GM13977 (cell line): Measurements from ENCODE around the gene TNFRSF4.

Source experiments
- DNase-seq: peaks from one replicate; pipeline ENCODE4 v3.0.0; 2012; ENCODE audit warnings: low spot score
- in situ Hi-C: fragments of 300-500 bp; cut with MboI; formaldehyde crosslinking; loops from one replicate; pipeline ENCODE4 v1.12.0; 2022; ENCODE audit warnings: low sequenced_read_pairs, low pct_unique_long_range_greater_than_20kb, mixed read lengths, inconsistent platforms; ENCODE audit not compliant: unreplicated experiment
- TF ChIP-seq, protein P1 (sequence below): IDR thresholded peaks from 2 replicates; pipeline ENCODE4 v1.5.1; 2012; ENCODE audit warnings: mild to moderate bottlenecking, control low read depth; ENCODE audit not compliant: insufficient read depth; ENCODE audit errors: extremely low read depth, missing control alignments

TNFRSF4 gene

DNA sequence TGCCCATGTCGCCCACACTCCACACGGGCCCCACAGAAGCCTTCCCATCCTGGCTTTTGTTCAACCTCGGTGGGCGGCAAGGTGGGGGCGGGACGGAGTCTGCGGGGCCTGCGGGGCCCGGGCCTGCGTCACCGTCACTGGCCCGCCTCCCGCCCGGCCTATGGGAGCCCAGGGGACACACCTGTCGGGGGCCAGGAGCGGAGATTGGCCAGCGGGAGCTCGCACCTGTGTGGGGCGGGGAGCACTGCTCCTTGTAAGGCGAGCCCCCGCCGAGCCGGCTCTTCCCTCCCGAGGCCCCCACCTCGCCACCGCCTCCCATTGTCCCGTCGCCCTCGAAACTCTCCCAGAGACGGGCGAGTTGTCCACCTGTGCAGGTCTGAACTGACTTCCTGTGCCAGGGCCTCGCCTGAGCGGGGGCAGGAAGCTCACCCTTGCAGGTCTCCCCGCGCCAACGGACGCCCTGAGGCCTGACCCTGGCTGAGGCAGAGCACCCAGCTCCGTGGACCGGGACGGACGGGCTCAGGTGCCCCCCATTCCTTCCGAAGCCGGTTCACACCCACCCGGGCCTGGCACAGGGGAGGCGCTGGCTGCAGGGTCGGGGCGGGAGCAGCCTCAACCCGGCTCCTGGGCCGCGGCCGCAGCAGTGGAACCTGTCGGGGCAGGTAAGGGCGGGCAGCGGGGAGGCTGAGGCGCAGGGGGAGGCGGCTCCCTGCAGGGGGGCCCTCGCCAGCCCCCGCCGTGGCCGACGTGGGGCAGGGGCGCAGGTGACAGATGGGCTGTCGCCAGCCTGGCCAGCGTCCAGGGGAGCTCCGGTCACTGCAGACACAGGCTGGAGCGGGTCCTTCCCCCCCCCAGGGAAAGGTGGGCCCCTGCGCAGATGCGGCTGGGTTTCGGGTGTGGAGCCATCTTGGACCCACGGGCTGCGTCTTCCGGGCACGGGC lies 51.1 kb downstream of the TNFRSF4 start:
- in situ Hi-C loops = no loop called here
- DNase-seq = no peak
- TF ChIP-seq, protein P1, sequence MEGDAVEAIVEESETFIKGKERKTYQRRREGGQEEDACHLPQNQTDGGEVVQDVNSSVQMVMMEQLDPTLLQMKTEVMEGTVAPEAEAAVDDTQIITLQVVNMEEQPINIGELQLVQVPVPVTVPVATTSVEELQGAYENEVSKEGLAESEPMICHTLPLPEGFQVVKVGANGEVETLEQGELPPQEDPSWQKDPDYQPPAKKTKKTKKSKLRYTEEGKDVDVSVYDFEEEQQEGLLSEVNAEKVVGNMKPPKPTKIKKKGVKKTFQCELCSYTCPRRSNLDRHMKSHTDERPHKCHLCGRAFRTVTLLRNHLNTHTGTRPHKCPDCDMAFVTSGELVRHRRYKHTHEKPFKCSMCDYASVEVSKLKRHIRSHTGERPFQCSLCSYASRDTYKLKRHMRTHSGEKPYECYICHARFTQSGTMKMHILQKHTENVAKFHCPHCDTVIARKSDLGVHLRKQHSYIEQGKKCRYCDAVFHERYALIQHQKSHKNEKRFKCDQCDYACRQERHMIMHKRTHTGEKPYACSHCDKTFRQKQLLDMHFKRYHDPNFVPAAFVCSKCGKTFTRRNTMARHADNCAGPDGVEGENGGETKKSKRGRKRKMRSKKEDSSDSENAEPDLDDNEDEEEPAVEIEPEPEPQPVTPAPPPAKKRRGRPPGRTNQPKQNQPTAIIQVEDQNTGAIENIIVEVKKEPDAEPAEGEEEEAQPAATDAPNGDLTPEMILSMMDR = no peak

DNA sequence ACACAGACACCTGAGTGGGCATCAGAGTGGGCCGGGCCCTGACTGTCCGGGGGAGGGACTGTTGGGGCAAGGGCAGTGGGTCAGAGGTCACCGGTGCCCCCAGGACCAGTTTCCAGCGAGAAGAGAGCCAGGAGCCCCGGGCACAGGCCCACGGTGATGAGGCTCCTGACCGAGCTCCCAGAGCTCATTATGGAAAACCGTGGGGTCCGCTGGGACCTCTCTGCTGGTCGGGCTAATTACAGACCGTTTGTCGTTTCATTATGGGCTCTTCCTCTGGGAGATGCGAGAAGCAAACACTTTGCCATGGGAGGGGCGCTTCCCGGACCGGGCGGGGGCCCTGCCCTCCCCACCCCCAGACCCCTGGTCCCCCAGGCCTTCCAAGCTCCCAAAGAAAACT lies 52.3 kb downstream of the TNFRSF4 start:
- no peak for DNase-seq
- TF ChIP-seq, protein P1 = no peak
- in situ Hi-C loops = no loop called here
